Lower leg skin (tissue), 4 donors: ENCODE data around the gene CBX2. TPM values are rescaled to one million over a fixed set of nuclear protein-coding genes. Genes with fewer than 3 reads are reported as not detected.

Source experiments
- DNase-seq, 2 donors: peaks; one replicate each; pipeline ENCODE4 v3.0.0-alpha.2; 2019; ENCODE audit warnings: low spot score in 2 of 2
- H3K4me3 ChIP-seq: fragments of 200-600 bp; sonication (generic); 2 replicates; pipeline ENCODE4 v1.5.1; 2017; ENCODE audit warnings: mild to moderate bottlenecking, low read depth; ENCODE audit not compliant: poor library complexity, severe bottlenecking
- CTCF ChIP-seq, 3 donors: fragments of 450-650 bp; IDR thresholded peaks; one replicate each; pipeline ENCODE4 v1.5.1; 2016; ENCODE audit warnings: antibody characterized with exemption in 3 of 3, mild to moderate bottlenecking in 3 of 3, moderate library complexity in 2 of 3
- POLR2A ChIP-seq, 2 donors: fragments of 450-650 bp; IDR thresholded peaks; one replicate each; pipeline ENCODE4 v1.6.1; 2016 to 2017; ENCODE audit warnings: antibody characterized with exemption in 2 of 2, mild to moderate bottlenecking in 1 of 2, moderate library complexity in 1 of 2
- WGBS, 2 donors: methylation state at CpG; one replicate each; pipeline ENCODE4 v1.1.5; 2018; 5-methylcytosine and 5-hydroxymethylcytosine counted together
- intact Hi-C: fragments of 100-400 bp; cut with DNase I; formaldehyde crosslinking; loops from one replicate; pipeline ENCODE4 v1.15.0; 2023; ENCODE audit warnings: low total_unique reads
- total RNA-seq, 4 donors: library from RNA; depleted of rRNA; stranded (reverse); fragments of >200 nt; gene quantifications; one replicate each; pipeline ENCODE4 v1.1.0, GENCODE V29; 2016

Gene CBX2
- total RNA-seq, 4 donors from 2014 or later, result 1.9 to 3.8 (median 3.1) TPM

- intact Hi-C loops, result loop anchor here (10.0 kb wide), 1 partner anchor 185 kb away; no protein-coding TSS in a partner anchor
- no peak for TF ChIP-seq CTCF (IDR thresholded peaks at IDR 0.05)
- TF ChIP-seq POLR2A (IDR thresholded peaks at IDR 0.05), result no peak
- no peak for DNase-seq
- no peak overlapping the region for H3K4me3 ChIP-seq
- 5 to 7% methylated on average over 25 to 26 of the region's 40 CpGs for WGBS, 2 donors
Observed at GRCh38 chr17:79809530-79810129, 31.7 kb downstream of the CBX2 start.

- 1 to 2% methylated on average over 55 to 72 of the region's 79 CpGs for WGBS, 2 donors
- intact Hi-C loops, result no loop called here
- H3K4me3 ChIP-seq, result no peak overlapping the region
- TF ChIP-seq CTCF (IDR thresholded peaks at IDR 0.05) (no peak), POLR2A (IDR thresholded peaks at IDR 0.05) (no peak)
- DNase-seq, result no peak
Observed at GRCh38 chr17:79810130-79811010, 32.4 kb downstream of the CBX2 start.

GRCh38 chr17:79811011-79811867, 33.3 kb downstream of the CBX2 start:
- WGBS, 2 donors, result 2 to 3% methylated on average over 42 to 56 of the region's 66 CpGs
- intact Hi-C loops, result no loop called here
- DNase-seq, result no peak
- H3K4me3 ChIP-seq, result no peak overlapping the region
- TF ChIP-seq CTCF (IDR thresholded peaks at IDR 0.05) (no peak), POLR2A (IDR thresholded peaks at IDR 0.05) (no peak)

- WGBS, 2 donors, result 5 to 8% methylated on average over 17 to 20 of the region's 20 CpGs
- TF ChIP-seq CTCF (IDR thresholded peaks at IDR 0.05), result no peak
- TF ChIP-seq POLR2A (IDR thresholded peaks at IDR 0.05), result no peak
- intact Hi-C loops, result no loop called here
- no peak overlapping the region for H3K4me3 ChIP-seq
- no peak for DNase-seq
Observed at GRCh38 chr17:79811868-79812352, 34.0 kb downstream of the CBX2 start.

- no peak for DNase-seq
- no peak overlapping the region for H3K4me3 ChIP-seq
- 4 to 5% methylated on average over 60 to 62 of the region's 72 CpGs for WGBS, 2 donors
- no peak for TF ChIP-seq CTCF (IDR thresholded peaks at IDR 0.05)
- no peak for TF ChIP-seq POLR2A (IDR thresholded peaks at IDR 0.05)
- intact Hi-C loops, result no loop called here
Observed at GRCh38 chr17:79812353-79813258, 34.7 kb downstream of the CBX2 start.
